GM10248 (cell line): ENCODE measurements around the gene RLF.

Experiments
- CTCF ChIA-PET: fragments of 300-600 bp; sonication (Branson Sonifier 250); formaldehyde crosslinking; extraction: SDS; loops from one replicate; lab custom pipeline; 2021; ENCODE audit warnings: antibody characterized with exemption; lab: Yijun Ruan, JAX
- POLR2A ChIA-PET: fragments of 350-650 bp; sonication (Branson Sonifier 250); formaldehyde crosslinking; extraction: SDS; loops from one replicate; lab custom pipeline; 2020; ENCODE audit warnings: antibody characterized with exemption; lab: Yijun Ruan, JAX
- DNase-seq: peaks from one replicate; pipeline ENCODE4 v3.0.0; 2012; ENCODE audit errors: extremely low spot score
- TF ChIP-seq, protein P1 (sequence below): IDR thresholded peaks from 2 replicates; pipeline ENCODE4 v1.5.1; 2012; ENCODE audit warnings: mild to moderate bottlenecking, low read depth; ENCODE audit errors: extremely low read depth, missing control alignments, control extremely low read depth

Gene RLF

GRCh38 chr1:40221977-40222772 lies 61.0 kb downstream of the RLF start:
- POLR2A ChIA-PET: no interaction called here
- CTCF ChIA-PET: interaction anchor here (0.7 to 1.6 kb wide), 2 partner anchors 13 to 78 kb away, joined by 3 read pairs; no protein-coding TSS in a partner anchor
- TF ChIP-seq, protein P1, sequence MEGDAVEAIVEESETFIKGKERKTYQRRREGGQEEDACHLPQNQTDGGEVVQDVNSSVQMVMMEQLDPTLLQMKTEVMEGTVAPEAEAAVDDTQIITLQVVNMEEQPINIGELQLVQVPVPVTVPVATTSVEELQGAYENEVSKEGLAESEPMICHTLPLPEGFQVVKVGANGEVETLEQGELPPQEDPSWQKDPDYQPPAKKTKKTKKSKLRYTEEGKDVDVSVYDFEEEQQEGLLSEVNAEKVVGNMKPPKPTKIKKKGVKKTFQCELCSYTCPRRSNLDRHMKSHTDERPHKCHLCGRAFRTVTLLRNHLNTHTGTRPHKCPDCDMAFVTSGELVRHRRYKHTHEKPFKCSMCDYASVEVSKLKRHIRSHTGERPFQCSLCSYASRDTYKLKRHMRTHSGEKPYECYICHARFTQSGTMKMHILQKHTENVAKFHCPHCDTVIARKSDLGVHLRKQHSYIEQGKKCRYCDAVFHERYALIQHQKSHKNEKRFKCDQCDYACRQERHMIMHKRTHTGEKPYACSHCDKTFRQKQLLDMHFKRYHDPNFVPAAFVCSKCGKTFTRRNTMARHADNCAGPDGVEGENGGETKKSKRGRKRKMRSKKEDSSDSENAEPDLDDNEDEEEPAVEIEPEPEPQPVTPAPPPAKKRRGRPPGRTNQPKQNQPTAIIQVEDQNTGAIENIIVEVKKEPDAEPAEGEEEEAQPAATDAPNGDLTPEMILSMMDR: no peak
- DNase-seq: no peak

- POLR2A ChIA-PET: interaction anchor here (0.6 kb wide), 2 partner anchors 58 to 488 kb away, joined by 3 read pairs; no protein-coding TSS in a partner anchor
- TF ChIP-seq, protein P1: no peak
- DNase-seq: no peak
- CTCF ChIA-PET: interaction anchor here (1.1 to 1.2 kb wide), 3 partner anchors 38 to 141 kb away, joined by 3 read pairs; no protein-coding TSS in a partner anchor
Observed at GRCh38 chr1:40224040-40224439, 62.9 kb downstream of the RLF start.

- TF ChIP-seq, protein P1: no peak
- CTCF ChIA-PET: interaction anchor here (0.8 to 2.9 kb wide), 3 partner anchors 14 to 113 kb away, joined by 3 to 9 read pairs (median 6); no protein-coding TSS in a partner anchor
- POLR2A ChIA-PET: interaction anchor here (0.6 kb wide), 1 partner anchor 40 kb away, joined by 3 read pairs; no protein-coding TSS in a partner anchor
- DNase-seq: no peak
Observed at GRCh38 chr1:40226192-40226591, 65.0 kb downstream of the RLF start.

DNA sequence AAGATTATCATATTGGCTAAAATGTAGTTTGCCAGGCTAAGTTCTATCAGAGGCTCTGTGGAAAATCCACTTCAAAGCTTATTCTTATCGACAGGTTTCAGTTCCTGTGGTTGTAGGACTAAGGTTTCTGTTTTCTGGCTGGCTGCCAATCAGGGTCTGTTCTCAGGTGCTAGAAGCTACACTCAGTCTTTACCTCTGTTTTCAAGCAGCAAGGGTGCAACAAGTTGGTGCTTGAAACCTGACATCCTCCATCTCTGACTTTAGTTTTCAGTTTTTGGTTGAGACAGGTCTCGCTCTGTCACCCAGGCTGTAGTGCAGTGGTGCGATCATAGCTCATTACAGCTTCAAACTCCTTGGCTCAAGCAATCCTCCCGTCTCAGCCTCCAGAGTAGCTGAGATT lies 71.3 kb downstream of the RLF start:
- POLR2A ChIA-PET: interaction anchor here (0.6 to 1.1 kb wide), 2 partner anchors 9 to 144 kb away, joined by 3 to 4 read pairs; no protein-coding TSS in a partner anchor
- CTCF ChIA-PET: interaction anchor here (0.9 to 5.9 kb wide), 6 partner anchors 9 to 107 kb away, joined by 3 to 32 read pairs (median 4); no protein-coding TSS in a partner anchor
- DNase-seq: peak; percentile 73
- TF ChIP-seq, protein P1: no peak

DNA sequence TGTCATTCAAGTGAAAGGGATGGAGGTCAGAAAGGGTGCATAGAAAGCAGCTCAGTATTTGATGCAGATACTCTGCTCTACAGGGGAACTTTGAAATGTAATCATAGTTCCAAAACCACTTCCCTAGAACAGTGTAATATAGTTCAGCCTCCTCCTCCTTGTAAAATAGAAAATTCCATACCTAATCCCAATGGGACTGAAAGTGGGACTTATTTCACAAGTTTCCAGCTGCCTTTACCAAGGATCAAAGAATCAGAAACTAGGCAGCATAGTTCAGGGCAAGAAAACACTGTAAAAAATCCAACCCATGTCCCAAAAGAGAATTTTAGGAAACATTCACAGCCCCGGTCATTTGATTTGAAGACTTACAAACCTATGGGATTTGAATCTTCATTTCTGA lies 78.4 kb downstream of the RLF start:
- TF ChIP-seq, protein P1: no peak
- DNase-seq: no peak

GRCh38 chr1:40240390-40240789 lies 79.2 kb downstream of the RLF start:
- TF ChIP-seq, protein P1: no peak
- DNase-seq: no peak
- ChIA-PET CTCF (interaction anchor here (1.4 to 5.0 kb wide), 9 partner anchors 9 to 98 kb away, joined by 3 to 32 read pairs (median 7); no protein-coding TSS in a partner anchor), POLR2A (no interaction called here)

More for the DNA sequence above, 78.4 kb downstream of the RLF start:
- CTCF ChIA-PET: interaction anchor here (1.4 to 5.0 kb wide), 8 partner anchors 9 to 99 kb away, joined by 3 to 32 read pairs (median 7); no protein-coding TSS in a partner anchor
- POLR2A ChIA-PET: no interaction called here
